Activated CD4-positive, alpha-beta memory T cell treated with anti-CD3 and anti-CD28 coated beads for 36 hours (primary cell): ENCODE measurements around the gene ICAM4. TPM values are rescaled to one million over a fixed set of nuclear protein-coding genes. Genes with fewer than 3 reads are reported as not detected.

Source experiments
- CTCF ChIA-PET: fragments of 350-600 bp; sonication (Branson Sonifier 250); formaldehyde crosslinking; loops from one replicate; lab custom pipeline; 2021; ENCODE audit warnings: antibody characterized with exemption, inconsistent platforms; lab: Charles Lee
- POLR2A ChIA-PET: fragments of 350-600 bp; sonication (Branson Sonifier 250); formaldehyde crosslinking; loops from one replicate; lab custom pipeline; 2021; ENCODE audit warnings: antibody characterized with exemption; lab: Charles Lee
- DNase-seq: peaks from one replicate; pipeline ENCODE4 v3.0.0-alpha.2; 2020
- H3K27ac Mint-ChIP-seq: one replicate; pipeline ENCODE4 v1.8.0; 2021; ENCODE audit warnings: mixed read lengths
- H3K27me3 Mint-ChIP-seq: one replicate; pipeline ENCODE4 v1.8.0; 2021; ENCODE audit warnings: mixed read lengths
- H3K36me3 Mint-ChIP-seq: one replicate; pipeline ENCODE4 v1.8.0; 2021; ENCODE audit warnings: mixed read lengths
- H3K4me1 Mint-ChIP-seq: one replicate; pipeline ENCODE4 v1.8.0; 2021; ENCODE audit warnings: low read depth, mixed read lengths
- H3K4me3 Mint-ChIP-seq: one replicate; pipeline ENCODE4 v1.8.0; 2021; ENCODE audit warnings: mild to moderate bottlenecking, mixed read lengths
- H3K9me3 Mint-ChIP-seq: one replicate; pipeline ENCODE4 v1.8.0; 2021; ENCODE audit warnings: mixed read lengths
- intact Hi-C: fragments of 100-400 bp; cut with micrococcal nuclease; formaldehyde crosslinking; loops from one replicate; pipeline ENCODE4 v1.15.1; 2023
- total RNA-seq, 2 experiments: library from RNA; stranded (reverse); gene quantifications; one replicate each; pipeline ENCODE4 v1.2.3, GENCODE V29; 2021

ICAM4 gene
- total RNA-seq, 2 experiments from 2014 or later = 0.34 to 0.59 TPM

DNA sequence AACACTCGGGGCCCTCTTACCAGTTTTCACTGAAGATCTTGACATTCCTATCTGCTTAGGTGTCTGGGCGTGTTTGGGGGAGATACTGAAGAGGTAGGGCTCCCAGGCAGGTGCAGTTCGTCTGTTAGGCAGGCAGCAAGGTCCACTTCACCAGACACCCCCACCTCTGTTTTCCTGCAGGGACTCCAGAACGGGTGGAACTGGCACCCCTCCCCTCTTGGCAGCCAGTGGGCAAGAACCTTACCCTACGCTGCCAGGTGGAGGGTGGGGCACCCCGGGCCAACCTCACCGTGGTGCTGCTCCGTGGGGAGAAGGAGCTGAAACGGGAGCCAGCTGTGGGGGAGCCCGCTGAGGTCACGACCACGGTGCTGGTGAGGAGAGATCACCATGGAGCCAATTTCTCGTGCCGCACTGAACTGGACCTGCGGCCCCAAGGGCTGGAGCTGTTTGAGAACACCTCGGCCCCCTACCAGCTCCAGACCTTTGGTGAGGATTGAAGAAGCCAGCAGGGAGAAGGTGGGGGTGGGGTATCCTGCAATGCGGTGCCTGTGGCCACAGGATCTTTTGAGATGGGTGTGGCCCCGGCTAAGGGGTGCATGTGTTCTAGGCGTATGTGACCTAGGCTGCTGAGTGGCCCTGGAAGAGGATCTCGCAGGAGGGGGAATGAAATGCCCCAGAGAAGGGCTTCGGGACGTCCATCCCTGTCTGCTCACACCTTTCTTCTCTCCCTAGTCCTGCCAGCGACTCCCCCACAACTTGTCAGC, 3.3 kb upstream of the ICAM4 start:
- peaks cover 51% of the 10 kb centered on the region for H3K36me3 Mint-ChIP-seq
- H3K9me3 Mint-ChIP-seq = no peaks in the 10 kb centered on the region
- no peak overlapping the region for H3K4me3 Mint-ChIP-seq
- intact Hi-C loops = no loop called here
- H3K27me3 Mint-ChIP-seq = peaks cover 12% of the 10 kb centered on the region
- DNase-seq = no peak
- ChIA-PET POLR2A (interaction anchor here (1.2 kb wide), 1 partner anchor 12 kb away, joined by 3 read pairs; the partner anchor contains the start of gene ICAM1), CTCF (interaction anchor here (0.9 to 1.6 kb wide), 2 partner anchors 13 to 14 kb away, joined by 3 to 4 read pairs; no protein-coding TSS in a partner anchor)
- H3K27ac Mint-ChIP-seq = no peak overlapping the region
- H3K4me1 Mint-ChIP-seq = peaks cover 34% of the 10 kb centered on the region

DNA sequence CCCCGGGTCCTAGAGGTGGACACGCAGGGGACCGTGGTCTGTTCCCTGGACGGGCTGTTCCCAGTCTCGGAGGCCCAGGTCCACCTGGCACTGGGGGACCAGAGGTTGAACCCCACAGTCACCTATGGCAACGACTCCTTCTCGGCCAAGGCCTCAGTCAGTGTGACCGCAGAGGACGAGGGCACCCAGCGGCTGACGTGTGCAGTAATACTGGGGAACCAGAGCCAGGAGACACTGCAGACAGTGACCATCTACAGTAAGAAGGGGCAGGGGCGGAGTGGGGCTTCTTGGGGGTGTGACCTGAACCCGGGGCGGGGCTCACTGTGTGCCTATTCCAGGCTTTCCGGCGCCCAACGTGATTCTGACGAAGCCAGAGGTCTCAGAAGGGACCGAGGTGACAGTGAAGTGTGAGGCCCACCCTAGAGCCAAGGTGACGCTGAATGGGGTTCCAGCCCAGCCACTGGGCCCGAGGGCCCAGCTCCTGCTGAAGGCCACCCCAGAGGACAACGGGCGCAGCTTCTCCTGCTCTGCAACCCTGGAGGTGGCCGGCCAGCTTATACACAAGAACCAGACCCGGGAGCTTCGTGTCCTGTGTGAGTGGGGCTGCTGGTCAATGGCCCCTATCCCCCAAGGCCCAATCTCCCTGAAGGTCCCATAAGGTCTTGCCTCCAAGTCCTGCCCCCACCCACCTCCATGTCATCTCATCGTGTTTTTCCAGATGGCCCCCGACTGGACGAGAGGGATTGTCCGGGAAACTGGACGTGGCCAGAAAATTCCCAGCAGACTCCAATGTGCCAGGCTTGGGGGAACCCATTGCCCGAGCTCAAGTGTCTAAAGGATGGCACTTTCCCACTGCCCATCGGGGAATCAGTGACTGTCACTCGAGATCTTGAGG, 2.4 kb upstream of the ICAM4 start:
- H3K27ac Mint-ChIP-seq = no peak overlapping the region

DNA sequence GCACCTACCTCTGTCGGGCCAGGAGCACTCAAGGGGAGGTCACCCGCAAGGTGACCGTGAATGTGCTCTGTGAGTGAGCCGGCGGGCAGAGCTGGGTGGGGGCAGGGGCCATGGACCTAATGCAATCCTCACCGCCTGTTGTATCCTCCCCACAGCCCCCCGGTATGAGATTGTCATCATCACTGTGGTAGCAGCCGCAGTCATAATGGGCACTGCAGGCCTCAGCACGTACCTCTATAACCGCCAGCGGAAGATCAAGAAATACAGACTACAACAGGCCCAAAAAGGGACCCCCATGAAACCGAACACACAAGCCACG, 1.8 kb upstream of the ICAM4 start:
- no peak overlapping the region for H3K4me3 Mint-ChIP-seq
- peaks cover 21% of the 10 kb centered on the region for H3K27me3 Mint-ChIP-seq
- POLR2A ChIA-PET = no interaction called here
- intact Hi-C loops = no loop called here
- H3K27ac Mint-ChIP-seq = no peak overlapping the region
- H3K36me3 Mint-ChIP-seq = peaks cover 43% of the 10 kb centered on the region
- CTCF ChIA-PET = interaction anchor here (5.8 kb wide), 1 partner anchor 14 kb away, joined by 57 read pairs; the partner anchor contains the start of gene ICAM1
- H3K9me3 Mint-ChIP-seq = no peaks in the 10 kb centered on the region
- DNase-seq = no peak
- H3K4me1 Mint-ChIP-seq = peaks cover 39% of the 10 kb centered on the region

More for the DNA sequence above, 2.4 kb upstream of the ICAM4 start:
- POLR2A ChIA-PET = interaction anchor here (0.6 kb wide), 1 partner anchor 45 kb away, joined by 4 read pairs; no protein-coding TSS in a partner anchor
- DNase-seq = no peak
- CTCF ChIA-PET = interaction anchor here (5.8 kb wide), 1 partner anchor 14 kb away, joined by 57 read pairs; the partner anchor contains the start of gene ICAM1
- H3K4me3 Mint-ChIP-seq = no peak overlapping the region
- H3K27me3 Mint-ChIP-seq = peaks cover 20% of the 10 kb centered on the region
- intact Hi-C loops = no loop called here
- H3K9me3 Mint-ChIP-seq = no peaks in the 10 kb centered on the region
- peaks cover 39% of the 10 kb centered on the region for H3K4me1 Mint-ChIP-seq
- peaks cover 47% of the 10 kb centered on the region for H3K36me3 Mint-ChIP-seq

DNA sequence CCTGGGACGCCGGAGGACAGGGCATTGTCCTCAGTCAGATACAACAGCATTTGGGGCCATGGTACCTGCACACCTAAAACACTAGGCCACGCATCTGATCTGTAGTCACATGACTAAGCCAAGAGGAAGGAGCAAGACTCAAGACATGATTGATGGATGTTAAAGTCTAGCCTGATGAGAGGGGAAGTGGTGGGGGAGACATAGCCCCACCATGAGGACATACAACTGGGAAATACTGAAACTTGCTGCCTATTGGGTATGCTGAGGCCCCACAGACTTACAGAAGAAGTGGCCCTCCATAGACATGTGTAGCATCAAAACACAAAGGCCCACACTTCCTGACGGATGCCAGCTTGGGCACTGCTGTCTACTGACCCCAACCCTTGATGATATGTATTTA, 1.4 kb upstream of the ICAM4 start:
- ChIA-PET POLR2A (interaction anchor here (1.4 kb wide), 1 partner anchor 14 kb away, joined by 12 read pairs; the partner anchor contains the start of gene ICAM1), CTCF (interaction anchor here (1.1 to 5.8 kb wide), 4 partner anchors 11 to 103 kb away, joined by 3 to 57 read pairs (median 8); partner anchors contain the start of gene ICAM1)
- H3K4me3 Mint-ChIP-seq = no peak overlapping the region
- DNase-seq = no peak
- peaks cover 42% of the 10 kb centered on the region for H3K4me1 Mint-ChIP-seq
- H3K36me3 Mint-ChIP-seq = peaks cover 41% of the 10 kb centered on the region
- peaks cover 25% of the 10 kb centered on the region for H3K27me3 Mint-ChIP-seq
- H3K9me3 Mint-ChIP-seq = no peaks in the 10 kb centered on the region
- H3K27ac Mint-ChIP-seq = no peak overlapping the region
- intact Hi-C loops = no loop called here

DNA sequence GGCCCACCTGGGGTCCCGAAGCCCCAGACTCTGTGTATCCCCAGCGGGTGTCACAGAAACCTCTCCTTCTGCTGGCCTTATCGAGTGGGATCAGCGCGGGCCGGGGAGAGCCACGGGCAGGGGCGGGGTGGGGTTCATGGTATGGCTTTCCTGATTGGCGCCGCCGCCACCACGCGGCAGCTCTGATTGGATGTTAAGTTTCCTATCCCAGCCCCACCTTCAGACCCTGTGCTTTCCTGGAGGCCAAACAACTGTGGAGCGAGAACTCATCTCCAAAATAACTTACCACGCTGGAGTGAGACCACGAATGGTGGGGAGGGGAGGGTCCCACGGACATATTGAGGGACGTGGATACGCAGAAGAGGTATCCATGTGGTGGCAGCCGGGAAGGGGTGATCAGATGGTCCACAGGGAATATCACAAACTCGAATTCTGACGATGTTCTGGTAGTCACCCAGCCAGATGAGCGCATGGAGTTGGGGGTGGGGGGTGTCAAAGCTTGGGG, 2.0 kb downstream of the ICAM4 start:
- peak; percentile 66 for DNase-seq
- ChIA-PET CTCF (interaction anchor here (0.6 to 6.5 kb wide), 10 partner anchors 10 to 168 kb away, joined by 3 to 57 read pairs (median 6); partner anchors contain the start of genes CDC37 and ICAM1), POLR2A (interaction anchor here (1.5 to 4.0 kb wide), 2 partner anchors 18 to 30 kb away, joined by 5 to 47 read pairs; partner anchors contain the start of gene ICAM1)
- intact Hi-C loops = loop anchor here (1.0 kb wide), 1 partner anchor 19 kb away; no protein-coding TSS in a partner anchor
- Mint-ChIP-seq H3K9me3 (no peaks in the 10 kb centered on the region), H3K27ac (peak overlapping the region; percentile 24), H3K36me3 (peaks cover 29% of the 10 kb centered on the region), H3K4me1 (peaks cover 68% of the 10 kb centered on the region), H3K27me3 (peaks cover 56% of the 10 kb centered on the region), H3K4me3 (peak overlapping the region; percentile 68)

DNA sequence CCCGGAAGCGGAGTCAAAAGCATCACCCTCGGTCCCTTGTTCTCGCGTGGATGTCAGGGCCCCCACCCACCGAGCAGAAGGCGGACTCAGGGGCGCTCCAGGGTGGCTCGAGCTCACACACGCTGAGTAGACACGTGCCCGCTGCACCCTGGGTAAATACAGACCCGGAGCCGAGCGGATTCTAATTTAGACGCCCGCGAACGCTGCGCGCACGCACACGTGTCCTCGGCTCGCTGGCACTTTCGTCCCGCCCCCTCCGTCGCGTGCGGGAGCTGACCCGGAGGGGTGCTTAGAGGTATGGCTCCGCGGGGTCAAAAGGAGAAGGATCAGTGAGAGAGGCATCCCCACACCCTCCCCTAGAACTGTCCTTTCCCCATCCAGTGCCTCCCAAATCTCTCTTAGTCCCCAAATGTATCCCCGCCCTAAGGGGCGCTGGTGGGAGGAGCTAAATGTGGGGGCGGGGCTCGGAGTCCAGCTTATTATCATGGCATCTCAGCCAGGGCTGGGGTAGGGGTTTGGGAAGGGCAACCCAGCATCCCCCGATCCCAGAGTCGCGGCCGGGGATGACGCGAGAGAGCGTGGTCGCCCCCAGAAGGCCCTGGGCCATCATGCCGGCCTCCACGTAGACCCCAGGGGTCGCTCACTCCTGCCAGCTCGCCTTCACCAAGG, 2.5 kb downstream of the ICAM4 start:
- Mint-ChIP-seq H3K9me3 (no peaks in the 10 kb centered on the region), H3K27me3 (peaks cover 61% of the 10 kb centered on the region), H3K27ac (peak overlapping the region; percentile 24), H3K4me3 (peak overlapping the region; percentile 68), H3K4me1 (peaks cover 71% of the 10 kb centered on the region), H3K36me3 (peaks cover 23% of the 10 kb centered on the region)
- POLR2A ChIA-PET = interaction anchor here (0.5 to 4.0 kb wide), 4 partner anchors 19 to 167 kb away, joined by 3 to 47 read pairs (median 5); partner anchors contain the start of gene ICAM1
- CTCF ChIA-PET = interaction anchor here (0.5 to 6.5 kb wide), 13 partner anchors 12 to 167 kb away, joined by 3 to 57 read pairs (median 4); partner anchors contain the start of genes CDC37 and ICAM1
- intact Hi-C loops = loop anchor here (1.0 kb wide), 1 partner anchor 20 kb away; no protein-coding TSS in a partner anchor
- DNase-seq = peak; percentile 77

DNA sequence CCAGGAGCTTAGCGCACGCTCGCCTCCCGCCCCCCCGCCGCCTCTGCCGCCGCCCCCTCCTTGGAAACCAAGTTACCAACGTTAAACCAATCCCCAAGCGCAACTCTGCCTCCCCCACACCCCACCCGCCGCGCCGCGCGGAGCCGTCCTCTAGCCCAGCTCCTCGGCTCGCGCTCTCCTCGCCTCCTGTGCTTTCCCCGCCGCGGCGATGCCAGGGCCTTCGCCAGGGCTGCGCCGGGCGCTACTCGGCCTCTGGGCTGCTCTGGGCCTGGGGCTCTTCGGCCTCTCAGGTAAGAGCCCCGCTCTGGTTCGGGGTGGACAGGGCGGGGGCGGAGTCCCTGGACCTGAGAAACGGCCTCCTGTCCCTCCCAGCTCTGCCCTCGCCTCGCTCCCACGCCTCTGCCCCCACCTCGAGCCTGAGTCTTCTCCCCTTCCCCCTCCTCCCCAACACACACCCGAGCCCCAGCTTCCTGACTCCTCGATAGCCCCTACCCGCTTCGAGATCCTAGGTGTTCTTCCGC, 3.1 kb downstream of the ICAM4 start, which contains the start of gene ICAM5:
TSS of gene ICAM5 (plus strand) at position 117 of the 521 bp plus-strand sequence. CDS start at position 209, 92 bp downstream.
- Mint-ChIP-seq H3K9me3 (no peaks in the 10 kb centered on the region), H3K27ac (peak within 1 kb of the TSS; percentile 24)
- intact Hi-C loops = loop anchor here (1.0 to 5.0 kb wide), 2 partner anchors 21 to 277 kb away; partner anchors contain the start of genes CDKN2D and KRI1

DNA sequence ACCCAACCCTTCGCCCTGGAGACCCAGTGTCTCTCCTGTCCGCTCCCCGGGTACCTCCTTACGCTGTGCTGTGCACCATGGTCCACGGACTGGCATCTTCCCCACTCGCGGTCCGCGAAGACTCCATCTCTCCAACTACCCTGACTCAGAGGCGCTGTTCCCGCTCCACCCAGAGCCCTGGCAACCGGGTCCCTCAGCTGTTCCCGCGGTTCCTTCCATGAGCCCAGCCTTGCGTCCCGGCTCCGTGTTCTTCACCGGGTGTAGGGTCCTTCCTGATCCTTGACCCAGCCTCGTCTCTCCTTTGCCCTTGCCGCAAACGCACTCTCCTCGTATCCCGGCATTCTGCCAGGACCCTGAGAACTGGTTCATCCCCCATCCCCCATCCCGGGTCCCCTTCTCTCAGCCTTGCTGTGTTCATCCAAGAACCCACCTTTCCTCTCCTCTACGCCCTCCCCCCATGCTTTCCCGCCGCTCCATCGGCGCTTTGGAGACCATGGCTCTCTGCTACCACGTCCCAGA, 3.7 kb downstream of the ICAM4 start:
- peaks cover 70% of the 10 kb centered on the region for H3K27me3 Mint-ChIP-seq

More for the DNA sequence above, 3.1 kb downstream of the ICAM4 start, which contains the start of gene ICAM5:
- ChIA-PET CTCF (interaction anchor here (0.5 to 6.5 kb wide), 12 partner anchors 12 to 146 kb away, joined by 3 to 57 read pairs (median 5); partner anchors contain the start of genes CDC37 and ICAM1), POLR2A (interaction anchor here (0.5 to 4.0 kb wide), 4 partner anchors 19 to 167 kb away, joined by 3 to 47 read pairs (median 5); partner anchors contain the start of gene ICAM1)
- Mint-ChIP-seq H3K27me3 (peaks cover 67% of the 10 kb centered on the region), H3K4me1 (peaks cover 74% of the 10 kb centered on the region), H3K4me3 (peak within 1 kb of the TSS; percentile 68), H3K36me3 (peaks cover 18% of the 10 kb centered on the region)
- DNase-seq = peak; percentile 51

DNA sequence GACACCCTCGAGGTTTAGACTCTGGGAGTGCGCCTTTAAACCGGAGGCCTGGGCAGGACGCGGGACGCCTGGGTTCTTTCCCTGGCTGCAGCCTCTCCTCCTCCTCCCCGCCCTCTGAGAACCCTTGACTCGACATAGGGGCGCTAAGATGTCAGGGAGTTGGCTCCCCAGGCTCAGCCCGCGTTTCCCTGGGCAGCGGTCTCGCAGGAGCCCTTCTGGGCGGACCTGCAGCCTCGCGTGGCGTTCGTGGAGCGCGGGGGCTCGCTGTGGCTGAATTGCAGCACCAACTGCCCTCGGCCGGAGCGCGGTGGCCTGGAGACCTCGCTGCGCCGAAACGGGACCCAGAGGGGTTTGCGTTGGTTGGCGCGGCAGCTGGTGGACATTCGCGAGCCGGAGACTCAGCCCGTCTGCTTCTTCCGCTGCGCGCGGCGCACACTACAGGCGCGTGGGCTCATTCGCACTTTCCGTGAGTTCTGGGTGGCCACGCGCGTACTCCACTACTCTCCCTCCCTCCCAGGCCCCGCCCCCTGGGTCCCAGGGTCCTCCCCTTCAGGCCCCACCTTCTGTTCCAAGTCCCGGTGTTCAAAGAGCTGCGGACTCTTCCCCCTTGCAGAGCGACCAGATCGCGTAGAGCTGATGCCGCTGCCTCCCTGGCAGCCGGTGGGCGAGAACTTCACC, 4.3 kb downstream of the ICAM4 start:
- intact Hi-C loops = loop anchor here (5.0 kb wide), 1 partner anchor 276 kb away; the partner anchor contains the start of genes CDKN2D and KRI1
- POLR2A ChIA-PET = interaction anchor here (0.9 to 1.7 kb wide), 5 partner anchors 20 to 97 kb away, joined by 3 to 7 read pairs (median 4); partner anchors contain the start of genes ICAM1, RAVER1 and TYK2
- peak overlapping the region; percentile 68 for H3K4me3 Mint-ChIP-seq
- peak; percentile 67 for DNase-seq
- H3K4me1 Mint-ChIP-seq = peaks cover 73% of the 10 kb centered on the region
- peaks cover 76% of the 10 kb centered on the region for H3K27me3 Mint-ChIP-seq
- H3K9me3 Mint-ChIP-seq = no peaks in the 10 kb centered on the region
- CTCF ChIA-PET = interaction anchor here (0.6 to 6.5 kb wide), 6 partner anchors 20 to 282 kb away, joined by 3 to 39 read pairs (median 9); partner anchors contain the start of gene ICAM1
- H3K27ac Mint-ChIP-seq = no peak overlapping the region
- peaks cover 6% of the 10 kb centered on the region for H3K36me3 Mint-ChIP-seq

More for the DNA sequence above, 3.7 kb downstream of the ICAM4 start:
- peak; percentile 18 for DNase-seq
- Mint-ChIP-seq H3K4me3 (peak overlapping the region; percentile 68), H3K4me1 (peaks cover 70% of the 10 kb centered on the region), H3K9me3 (no peaks in the 10 kb centered on the region), H3K36me3 (peaks cover 12% of the 10 kb centered on the region), H3K27ac (no peak overlapping the region)
- intact Hi-C loops = loop anchor here (5.0 kb wide), 1 partner anchor 277 kb away; the partner anchor contains the start of genes CDKN2D and KRI1
- ChIA-PET POLR2A (interaction anchor here (1.0 to 4.0 kb wide), 2 partner anchors 20 to 106 kb away, joined by 3 to 47 read pairs; partner anchors contain the start of gene ICAM1), CTCF (interaction anchor here (1.7 to 6.5 kb wide), 6 partner anchors 20 to 127 kb away, joined by 8 to 57 read pairs (median 14); partner anchors contain the start of genes CDC37 and ICAM1)
